Activated CD4-positive, alpha-beta memory T cell treated with anti-CD3 and anti-CD28 coated beads for 36 hours (primary cell): ENCODE results near the gene STRBP. TPM values are rescaled to one million over a fixed set of nuclear protein-coding genes. Genes with fewer than 3 reads are reported as not detected.
"Not testable (repeated sequence)": the region's sequence is repeated elsewhere in the genome, so short reads cannot be mapped to it uniquely, and the experiment has no call there.

Experiments
- CTCF ChIA-PET: fragments of 350-600 bp; sonication (Branson Sonifier 250); formaldehyde crosslinking; loops from one replicate; lab custom pipeline; 2021; ENCODE audit warnings: antibody characterized with exemption, inconsistent platforms; lab: Charles Lee
- POLR2A ChIA-PET: fragments of 350-600 bp; sonication (Branson Sonifier 250); formaldehyde crosslinking; loops from one replicate; lab custom pipeline; 2021; ENCODE audit warnings: antibody characterized with exemption; lab: Charles Lee
- DNase-seq: peaks from one replicate; pipeline ENCODE4 v3.0.0-alpha.2; 2020
- H3K27ac Mint-ChIP-seq: one replicate; pipeline ENCODE4 v1.8.0; 2021; ENCODE audit warnings: mixed read lengths
- H3K27me3 Mint-ChIP-seq: one replicate; pipeline ENCODE4 v1.8.0; 2021; ENCODE audit warnings: mixed read lengths
- H3K36me3 Mint-ChIP-seq: one replicate; pipeline ENCODE4 v1.8.0; 2021; ENCODE audit warnings: mixed read lengths
- H3K4me1 Mint-ChIP-seq: one replicate; pipeline ENCODE4 v1.8.0; 2021; ENCODE audit warnings: low read depth, mixed read lengths
- H3K4me3 Mint-ChIP-seq: one replicate; pipeline ENCODE4 v1.8.0; 2021; ENCODE audit warnings: mild to moderate bottlenecking, mixed read lengths
- H3K9me3 Mint-ChIP-seq: one replicate; pipeline ENCODE4 v1.8.0; 2021; ENCODE audit warnings: mixed read lengths
- intact Hi-C: fragments of 100-400 bp; cut with micrococcal nuclease; formaldehyde crosslinking; loops from one replicate; pipeline ENCODE4 v1.15.1; 2023
- total RNA-seq, 2 experiments: library from RNA; stranded (reverse); gene quantifications; one replicate each; pipeline ENCODE4 v1.2.3, GENCODE V29; 2021

Gene STRBP
- total RNA-seq, 2 experiments from 2014 or later, result 27.5 to 29.1 TPM

DNA sequence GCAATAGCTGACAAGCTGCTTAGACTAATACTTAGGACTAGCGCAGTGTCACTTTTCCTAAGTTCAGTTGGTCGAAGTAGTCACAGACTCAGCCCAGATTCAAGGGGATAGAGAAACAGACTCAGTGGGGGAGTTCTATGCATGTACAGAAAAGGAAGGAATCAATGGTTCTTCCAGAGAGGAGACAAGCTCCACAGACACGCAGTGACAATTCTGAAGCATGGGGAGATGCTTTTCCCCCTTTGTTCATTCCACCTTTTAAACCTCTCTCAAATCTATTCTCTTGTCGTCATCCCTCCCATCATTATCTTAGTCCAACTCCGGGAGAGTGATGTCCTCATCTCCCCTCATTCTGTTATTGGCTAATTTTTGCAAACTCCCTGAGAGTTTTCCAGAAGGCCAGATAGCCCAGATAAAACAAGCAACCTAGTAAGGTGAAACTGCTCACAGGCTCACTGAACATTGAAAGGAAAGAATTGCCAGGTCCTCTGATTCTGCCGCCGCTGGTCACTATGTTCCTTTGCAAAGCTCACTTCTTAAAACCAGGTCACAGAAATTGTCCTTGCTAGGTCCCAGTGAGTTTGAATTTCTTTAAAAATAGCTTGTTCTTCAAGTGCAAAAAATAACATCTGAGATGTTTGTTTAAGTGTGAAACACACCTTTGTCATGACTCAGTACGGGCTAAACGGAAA, 13.4 kb upstream of the STRBP start:
- ChIA-PET CTCF (no interaction called here), POLR2A (no interaction called here)
- H3K4me3 Mint-ChIP-seq, result no peak overlapping the region
- H3K36me3 Mint-ChIP-seq, result no peaks in the 10 kb centered on the region
- H3K9me3 Mint-ChIP-seq, result peaks cover 8% of the 10 kb centered on the region
- H3K27me3 Mint-ChIP-seq, result peaks cover 7% of the 10 kb centered on the region
- DNase-seq, result no peak
- H3K27ac Mint-ChIP-seq, result no peak overlapping the region
- intact Hi-C loops, result no loop called here
- peaks cover 8% of the 10 kb centered on the region for H3K4me1 Mint-ChIP-seq

DNA sequence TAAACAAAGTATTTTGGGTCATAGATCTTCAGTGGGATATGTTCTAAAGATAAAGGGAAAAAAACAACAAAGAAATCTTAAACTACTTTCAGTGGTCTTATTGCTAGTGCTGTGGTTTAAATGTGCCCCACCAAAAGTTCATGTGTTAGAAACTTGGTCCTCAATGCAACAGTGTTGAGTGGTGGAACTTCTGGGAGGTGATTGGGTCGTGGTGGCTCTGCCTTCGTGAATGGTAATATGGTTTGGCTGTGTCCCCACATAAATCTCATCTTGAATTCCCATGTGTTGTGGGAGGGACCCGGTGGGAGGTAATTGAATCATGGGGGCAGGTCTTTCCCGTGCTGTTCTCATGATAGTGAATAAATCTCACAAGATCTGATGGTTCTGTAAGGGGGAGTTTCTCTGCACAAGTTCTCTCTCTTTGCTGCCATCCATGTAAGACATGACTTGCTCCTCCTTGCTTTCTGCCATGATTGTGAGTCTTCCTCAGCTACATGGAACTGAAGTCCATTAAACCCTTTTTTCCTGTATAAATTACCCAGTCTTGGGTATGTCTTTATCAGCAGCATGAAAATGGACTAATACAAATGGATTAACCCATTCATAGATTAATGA, 10.6 kb upstream of the STRBP start:
- H3K27ac Mint-ChIP-seq, H3K4me3 Mint-ChIP-seq, H3K9me3 Mint-ChIP-seq, CTCF ChIA-PET, POLR2A ChIA-PET, intact Hi-C loops, DNase-seq, H3K36me3 Mint-ChIP-seq, H3K4me1 Mint-ChIP-seq: not testable (repeated sequence)
- H3K27me3 Mint-ChIP-seq, result peaks cover 10% of the 10 kb centered on the region

DNA sequence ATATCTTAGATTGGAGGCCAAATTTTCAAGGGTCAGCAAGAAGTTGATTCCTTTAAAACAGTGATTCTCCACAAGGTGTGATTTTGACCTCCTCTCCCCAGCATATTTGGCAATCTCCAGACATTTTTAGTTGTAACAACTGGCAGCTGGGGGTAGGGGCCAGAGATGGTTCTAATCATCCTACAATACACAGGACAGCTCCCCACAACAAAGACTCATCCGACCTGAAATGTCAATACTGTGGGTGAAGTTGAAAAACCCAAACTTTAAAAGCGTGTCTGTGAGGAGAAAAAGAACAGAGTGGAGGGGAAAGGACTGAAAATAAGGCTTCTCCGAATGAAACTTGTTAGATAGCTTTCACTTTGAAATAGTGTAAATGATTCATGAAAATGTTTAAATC, 10.0 kb upstream of the STRBP start:
- ChIA-PET POLR2A (no interaction called here), CTCF (no interaction called here)
- H3K27me3 Mint-ChIP-seq, result peaks cover 10% of the 10 kb centered on the region
- peaks cover 8% of the 10 kb centered on the region for H3K4me1 Mint-ChIP-seq
- no peaks in the 10 kb centered on the region for H3K36me3 Mint-ChIP-seq
- H3K9me3 Mint-ChIP-seq, result peaks cover 8% of the 10 kb centered on the region
- no peak overlapping the region for H3K4me3 Mint-ChIP-seq
- no peak overlapping the region for H3K27ac Mint-ChIP-seq
- no peak for DNase-seq
- intact Hi-C loops, result no loop called here

DNA sequence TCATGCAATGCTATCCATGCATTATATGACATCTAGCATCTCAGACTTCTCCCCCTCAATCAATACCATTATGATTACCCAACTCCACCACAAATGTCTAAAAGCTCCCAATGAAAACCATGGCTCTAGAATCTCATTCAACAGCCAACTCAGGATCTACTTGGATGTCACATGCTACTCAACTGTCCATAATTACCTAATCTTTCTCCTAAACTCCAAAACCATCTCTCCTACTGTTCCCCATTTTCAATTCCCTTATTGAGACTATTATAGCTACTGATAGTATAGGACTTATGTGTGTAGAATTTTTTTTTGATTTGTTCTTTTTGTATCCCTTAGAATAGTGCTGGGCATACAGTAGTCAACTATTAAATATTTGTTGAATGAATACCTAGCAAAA, 8.2 kb upstream of the STRBP start:
- intact Hi-C loops, result no loop called here
- Mint-ChIP-seq H3K4me3 (no peak overlapping the region), H3K9me3 (peaks cover 8% of the 10 kb centered on the region), H3K36me3 (no peaks in the 10 kb centered on the region), H3K27ac (no peak overlapping the region), H3K4me1 (peaks cover 8% of the 10 kb centered on the region), H3K27me3 (peaks cover 10% of the 10 kb centered on the region)
- ChIA-PET CTCF (no interaction called here), POLR2A (no interaction called here)
- no peak for DNase-seq

DNA sequence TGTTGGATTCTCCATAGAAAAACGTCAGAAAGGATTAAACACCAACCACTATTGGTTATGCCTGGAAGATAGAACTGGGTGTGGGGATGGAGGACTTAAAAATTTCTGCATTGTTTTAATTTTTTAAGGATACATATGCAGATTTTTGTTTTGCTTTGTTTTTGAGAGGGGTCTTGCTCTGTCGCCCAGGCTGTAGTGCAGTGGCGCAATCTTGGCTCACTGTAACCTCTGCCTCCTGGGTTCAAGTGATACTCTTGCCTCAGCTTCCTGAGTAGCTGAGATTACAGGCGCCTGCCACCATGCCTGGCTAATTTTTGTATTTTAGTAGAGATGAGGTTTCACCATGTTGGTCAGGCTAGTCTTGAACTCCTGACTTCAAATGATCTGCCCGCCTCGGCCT, 2.7 kb upstream of the STRBP start:
- H3K27me3 Mint-ChIP-seq, POLR2A ChIA-PET, H3K36me3 Mint-ChIP-seq, H3K27ac Mint-ChIP-seq, H3K9me3 Mint-ChIP-seq, H3K4me1 Mint-ChIP-seq, H3K4me3 Mint-ChIP-seq, DNase-seq, intact Hi-C loops, CTCF ChIA-PET: not testable (repeated sequence)

DNA sequence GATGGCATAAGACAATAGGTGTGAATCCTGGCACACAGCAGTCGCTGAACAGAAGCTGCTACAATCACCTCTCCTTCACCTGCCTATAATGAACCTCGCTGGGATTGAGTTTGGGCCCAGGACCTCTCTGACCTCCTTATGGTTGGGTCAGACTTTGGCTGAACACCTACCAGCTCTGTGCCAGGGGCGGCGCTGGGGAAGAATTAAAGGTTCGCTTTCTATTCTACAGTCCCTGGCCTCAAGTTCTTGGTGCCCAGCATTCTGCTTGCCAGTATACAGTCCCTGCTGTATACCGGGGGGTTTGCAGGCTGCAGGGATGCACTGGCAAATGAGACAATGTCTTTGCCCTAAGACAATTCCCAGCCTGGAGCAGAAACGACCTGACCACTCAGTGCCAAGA, 895 bp upstream of the STRBP start:
- CTCF ChIA-PET, result interaction anchor here (0.9 to 1.6 kb wide), 5 partner anchors 8 to 85 kb away, joined by 3 to 4 read pairs (median 4); no protein-coding TSS in a partner anchor
- DNase-seq, result no peak
- H3K27ac Mint-ChIP-seq, result no peak overlapping the region

DNA sequence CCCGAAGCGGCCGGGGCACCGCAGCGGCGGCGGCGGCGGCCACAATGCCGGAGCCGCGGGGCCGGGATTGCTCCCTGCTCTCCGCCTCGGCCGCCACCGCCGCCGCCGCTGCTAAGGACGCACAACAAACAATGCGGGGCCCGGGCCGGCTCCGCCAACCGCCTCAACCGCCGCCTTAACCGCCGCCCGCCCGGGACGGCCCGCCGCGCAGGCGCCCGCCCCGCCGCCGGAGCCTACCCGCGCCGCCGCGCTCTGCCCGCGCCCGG, 254 bp downstream of the STRBP start:
- intact Hi-C loops, result loop anchor here (1.0 to 2.0 kb wide), 4 partner anchors 37 to 71 kb away; no protein-coding TSS in a partner anchor
- H3K27ac Mint-ChIP-seq, result no peak overlapping the region
- no peak for DNase-seq
- ChIA-PET POLR2A (no interaction called here), CTCF (no interaction called here)
- H3K4me1 Mint-ChIP-seq, result peaks cover 18% of the 10 kb centered on the region
- H3K4me3 Mint-ChIP-seq, result no peak overlapping the region
- H3K27me3 Mint-ChIP-seq, result no peaks in the 10 kb centered on the region
- no peaks in the 10 kb centered on the region for H3K9me3 Mint-ChIP-seq
- no peaks in the 10 kb centered on the region for H3K36me3 Mint-ChIP-seq

More for the DNA sequence above, 895 bp upstream of the STRBP start:
- Mint-ChIP-seq H3K27me3 (no peaks in the 10 kb centered on the region), H3K9me3 (no peaks in the 10 kb centered on the region), H3K36me3 (no peaks in the 10 kb centered on the region), H3K4me1 (peaks cover 18% of the 10 kb centered on the region), H3K4me3 (peak overlapping the region; percentile 61)
- POLR2A ChIA-PET, result interaction anchor here (0.6 to 1.1 kb wide), 3 partner anchors 54 to 365 kb away, joined by 3 to 4 read pairs (median 3); no protein-coding TSS in a partner anchor
- intact Hi-C loops, result loop anchor here (2.0 kb wide), 2 partner anchors 36 to 54 kb away; no protein-coding TSS in a partner anchor

DNA sequence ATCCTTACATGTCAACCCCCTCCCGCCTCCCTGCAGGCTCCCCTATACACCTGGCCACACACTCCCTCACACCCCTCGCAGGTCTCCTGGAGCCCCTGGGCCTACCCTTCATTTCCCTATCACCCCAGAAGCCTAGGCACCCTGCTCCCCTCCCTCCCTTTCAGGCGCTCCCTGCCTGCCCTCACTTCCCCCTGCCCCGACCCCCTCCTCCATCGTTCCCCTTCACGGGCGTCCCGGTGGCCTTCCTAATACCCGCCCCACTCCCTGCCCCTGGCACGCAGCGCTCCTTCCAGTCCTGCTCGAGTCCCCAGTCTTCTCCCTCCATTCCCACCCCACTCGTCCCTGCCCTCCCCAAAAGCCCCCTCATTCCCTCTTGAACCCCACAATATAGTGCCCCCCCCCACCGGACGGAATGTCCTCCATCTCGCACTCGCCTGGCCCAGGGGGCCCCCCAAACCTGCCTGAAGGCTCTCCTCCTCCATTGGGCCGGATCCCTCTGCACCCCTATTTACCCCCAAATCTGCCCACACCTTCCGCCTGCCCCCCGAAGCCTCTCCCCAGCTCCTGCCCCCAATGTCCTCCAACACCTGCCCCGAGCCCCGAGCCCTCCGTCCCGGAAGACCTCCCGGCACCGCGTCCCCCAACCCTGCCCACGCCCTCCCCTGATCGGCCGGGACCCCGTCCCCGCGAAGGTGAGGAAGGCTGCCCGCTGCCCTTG, 746 bp downstream of the STRBP start:
- POLR2A ChIA-PET, result no interaction called here
- H3K4me1 Mint-ChIP-seq, result peaks cover 18% of the 10 kb centered on the region
- CTCF ChIA-PET, result no interaction called here

DNA sequence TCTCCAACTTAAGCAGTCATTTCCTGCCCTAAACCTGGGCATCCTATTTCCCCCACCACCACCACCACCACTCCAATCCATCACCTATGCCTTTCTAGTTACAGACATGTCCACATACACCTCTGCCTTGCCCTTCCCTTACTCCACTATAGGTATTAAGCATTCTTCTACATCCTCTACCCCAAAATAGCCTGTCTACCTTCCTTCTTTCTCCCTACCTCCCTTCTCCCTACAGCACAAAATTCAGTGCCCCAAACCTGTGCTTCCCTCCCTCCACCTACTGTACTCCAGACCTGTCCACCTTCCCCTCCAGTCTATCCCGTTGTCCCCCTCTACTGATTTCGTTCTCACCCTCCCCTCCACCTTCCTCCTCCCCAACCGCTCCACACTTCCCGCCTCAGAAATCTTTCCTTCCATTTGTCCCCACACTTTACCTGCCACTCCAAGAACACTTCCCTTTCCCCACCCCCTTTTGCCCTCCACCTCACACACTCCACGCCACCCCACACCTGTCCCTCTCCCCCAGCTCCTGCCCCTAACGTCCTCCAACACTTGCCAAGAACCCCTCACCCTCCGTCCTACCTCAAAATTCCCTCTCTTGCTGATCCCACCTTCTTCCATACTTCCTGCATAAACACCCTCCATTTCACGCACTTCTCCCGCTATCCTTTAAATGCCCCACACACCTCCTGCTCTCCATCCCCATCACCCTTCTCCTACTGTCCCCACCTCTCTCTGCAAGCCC, 1.6 kb downstream of the STRBP start:
- H3K4me1 Mint-ChIP-seq, result peaks cover 20% of the 10 kb centered on the region
- H3K27ac Mint-ChIP-seq, result no peak overlapping the region
- POLR2A ChIA-PET, result no interaction called here
- no peaks in the 10 kb centered on the region for H3K27me3 Mint-ChIP-seq
- CTCF ChIA-PET, result no interaction called here
- H3K9me3 Mint-ChIP-seq, result no peaks in the 10 kb centered on the region
- no peak for DNase-seq
- intact Hi-C loops, result no loop called here
- H3K4me3 Mint-ChIP-seq, result peak overlapping the region; percentile 69
- no peaks in the 10 kb centered on the region for H3K36me3 Mint-ChIP-seq

More for the DNA sequence above, 746 bp downstream of the STRBP start:
- H3K27me3 Mint-ChIP-seq, result no peaks in the 10 kb centered on the region
- no peaks in the 10 kb centered on the region for H3K36me3 Mint-ChIP-seq
- H3K9me3 Mint-ChIP-seq, result no peaks in the 10 kb centered on the region
- H3K4me3 Mint-ChIP-seq, result peak overlapping the region; percentile 69
- no peak overlapping the region for H3K27ac Mint-ChIP-seq
- DNase-seq, result peak; percentile 18
- intact Hi-C loops, result loop anchor here (1.0 to 2.0 kb wide), 4 partner anchors 37 to 72 kb away; no protein-coding TSS in a partner anchor

DNA sequence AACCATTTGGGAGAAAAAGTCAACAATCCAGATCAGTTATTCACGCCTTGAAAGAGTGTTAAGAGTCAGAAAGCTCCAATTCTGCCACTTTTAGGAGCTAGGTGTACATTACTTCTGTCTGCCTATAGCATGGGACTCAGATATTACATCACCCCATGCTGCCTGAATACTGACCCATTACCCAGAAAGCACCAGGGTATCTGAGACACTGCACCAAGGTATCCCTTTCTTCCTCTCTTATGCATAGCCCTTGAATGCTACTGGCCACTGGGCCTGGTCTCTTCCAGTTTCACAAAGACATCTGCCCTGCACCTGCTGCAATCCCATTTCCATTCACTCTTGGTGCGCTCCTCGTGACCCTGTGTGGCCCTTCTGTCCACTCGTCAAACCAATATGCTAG, 2.6 kb downstream of the STRBP start:
- peaks cover 28% of the 10 kb centered on the region for H3K4me1 Mint-ChIP-seq
- no peak for DNase-seq
- POLR2A ChIA-PET, result no interaction called here
- H3K4me3 Mint-ChIP-seq, result no peak overlapping the region
- intact Hi-C loops, result no loop called here
- no peaks in the 10 kb centered on the region for H3K36me3 Mint-ChIP-seq
- no peak overlapping the region for H3K27ac Mint-ChIP-seq
- CTCF ChIA-PET, result no interaction called here
- no peaks in the 10 kb centered on the region for H3K9me3 Mint-ChIP-seq
- H3K27me3 Mint-ChIP-seq, result no peaks in the 10 kb centered on the region

DNA sequence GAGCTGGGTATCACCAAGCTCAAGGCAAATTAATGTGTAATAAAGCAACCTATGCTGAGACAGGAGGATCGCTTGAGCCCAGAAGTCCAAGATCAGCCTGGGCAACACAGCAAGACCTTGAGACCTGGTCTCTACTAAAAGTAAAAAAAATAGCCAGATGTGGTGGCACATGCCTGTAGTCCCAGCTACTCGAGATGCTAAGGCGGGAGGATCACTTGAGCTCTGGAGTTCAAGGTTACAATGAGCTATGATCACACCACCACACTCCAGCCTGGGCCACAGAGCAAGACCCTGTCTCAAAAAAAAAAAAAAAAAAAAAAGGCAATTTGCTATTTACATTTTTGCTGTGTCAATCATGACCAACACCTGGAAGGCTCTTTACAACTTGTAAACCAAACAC, 5.2 kb downstream of the STRBP start:
- no peak overlapping the region for H3K4me3 Mint-ChIP-seq
- DNase-seq, result no peak
- H3K27me3 Mint-ChIP-seq, result no peaks in the 10 kb centered on the region
- intact Hi-C loops, result no loop called here
- H3K4me1 Mint-ChIP-seq, result peaks cover 28% of the 10 kb centered on the region
- H3K9me3 Mint-ChIP-seq, result no peaks in the 10 kb centered on the region
- no peaks in the 10 kb centered on the region for H3K36me3 Mint-ChIP-seq
- H3K27ac Mint-ChIP-seq, result no peak overlapping the region
- ChIA-PET CTCF (interaction anchor here (1.3 to 2.2 kb wide), 2 partner anchors 8 to 87 kb away, joined by 3 to 6 read pairs; no protein-coding TSS in a partner anchor), POLR2A (no interaction called here)

DNA sequence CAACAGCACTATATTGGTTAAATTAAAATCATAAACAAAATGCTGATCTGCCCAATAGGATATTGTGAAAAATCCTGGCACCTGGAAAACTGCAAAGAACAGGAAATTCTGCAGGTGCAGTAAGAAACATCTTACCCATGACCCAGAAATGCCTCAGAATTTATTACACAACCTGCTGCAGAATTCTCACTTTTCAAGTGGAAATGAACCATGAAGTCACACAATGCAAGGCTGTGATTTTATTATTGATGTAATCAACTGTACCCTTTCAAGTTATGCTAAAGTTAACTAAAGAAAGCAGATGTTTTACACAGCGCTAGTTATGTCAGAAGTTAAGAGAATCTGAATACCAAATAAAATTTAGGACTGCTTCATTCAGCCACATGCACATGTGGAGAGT, 6.0 kb downstream of the STRBP start:
- no peak overlapping the region for H3K27ac Mint-ChIP-seq
- H3K36me3 Mint-ChIP-seq, result no peaks in the 10 kb centered on the region
- no peak for DNase-seq
- H3K9me3 Mint-ChIP-seq, result no peaks in the 10 kb centered on the region
- H3K27me3 Mint-ChIP-seq, result no peaks in the 10 kb centered on the region
- H3K4me3 Mint-ChIP-seq, result no peak overlapping the region
- ChIA-PET CTCF (no interaction called here), POLR2A (no interaction called here)
- intact Hi-C loops, result no loop called here
- H3K4me1 Mint-ChIP-seq, result peaks cover 27% of the 10 kb centered on the region
